HCT116 (cell line): ENCODE measurements around the gene PRDM2. TPM values are rescaled to one million over a fixed set of nuclear protein-coding genes. Genes with fewer than 3 reads are reported as not detected.

ENCODE experiments used
- ATAC-seq: fragments of 200-7000 bp; cut with Tn5 transposase; 2 replicates; pipeline ENCODE4 v1.9.1; 2020; ENCODE audit warnings: mild to moderate bottlenecking, moderate library complexity
- BruUV-seq: library from RNA; stranded (reverse); fragments of 400-500 nt; replicated peaks from 2 replicates; lab custom pipeline; 2021; lab: Mats Ljungman, UMichigan
- CTCF ChIA-PET: fragments of 300-600 bp; sonication (Branson Sonifier 250); formaldehyde crosslinking; loops from one replicate; lab custom pipeline; 2021; ENCODE audit warnings: antibody characterized with exemption; lab: Charles Lee
- POLR2A ChIA-PET: fragments of 300-600, 350-600 bp; sonication (Branson Sonifier 250); formaldehyde crosslinking; loops from one replicate; lab custom pipeline; 2021; ENCODE audit warnings: antibody characterized with exemption; lab: Charles Lee
- RAD21 ChIA-PET, 2 experiments: fragments of 300-600 bp; sonication (Branson Sonifier 250); formaldehyde crosslinking; loops; one replicate each; lab custom pipeline; 2023; ENCODE audit warnings: low total read pairs in 2 of 2; ENCODE audit not compliant: uncharacterized antibody in 2 of 2, unreplicated experiment in 2 of 2, low non-redundant PET in 1 of 2; lab: Charles Lee
- DNase-seq: peaks from one replicate; pipeline ENCODE4 v3.0.0-alpha.2; 2010; ENCODE audit warnings: low read depth, low spot score
- H2AFZ ChIP-seq: fragments of 200-600 bp; shearing (Covaris generic), sonication (generic); 2 replicates; pipeline ENCODE4 v1.6.1; 2017; ENCODE audit warnings: low read depth, mixed run types, mixed read lengths, antibody characterized with exemption, low read length; ENCODE audit not compliant: poor library complexity, severe bottlenecking
- H3K27ac ChIP-seq: 2 replicates; pipeline ENCODE4 v1.5.1; 2012; ENCODE audit warnings: low read depth, low read length
- H3K27me3 ChIP-seq: fragments of 200-600 bp; sonication (generic); 2 replicates; pipeline ENCODE4 v1.6.1; 2016; ENCODE audit warnings: mixed run types, low read length, mixed read lengths; ENCODE audit not compliant: insufficient read depth
- H3K36me3 ChIP-seq, 2 experiments: fragments of 200-500 bp in 1 of 2; fragments of 200-600 bp in 1 of 2; sonication (Bioruptor generic) in 1 of 2; sonication (generic) in 1 of 2; 2 replicates each; pipeline versions ENCODE4 v1.5.1 to v1.6.1; 2014 to 2016; ENCODE audit warnings: low read length in 2 of 2, inconsistent platforms in 1 of 2, mixed read lengths in 1 of 2, mixed run types in 1 of 2; ENCODE audit not compliant: insufficient read depth in 2 of 2, control insufficient read depth in 1 of 2
- H3K4me1 ChIP-seq, 2 experiments: fragments of 200-600 bp in 1 of 2; sonication (generic) in 1 of 2; 2 replicates each; pipeline versions ENCODE4 v1.5.1 to v1.6.1; 2012 to 2017; ENCODE audit warnings: low read length in 2 of 2, inconsistent platforms in 1 of 2, mild to moderate bottlenecking in 1 of 2, mixed read lengths in 1 of 2, mixed run types in 1 of 2, moderate library complexity in 1 of 2; ENCODE audit not compliant: insufficient read depth in 2 of 2, control insufficient read depth in 1 of 2
- H3K4me2 ChIP-seq: fragments of 200-600 bp; sonication (generic); 2 replicates; pipeline ENCODE4 v1.6.1; 2017; ENCODE audit warnings: mixed run types, low read length, mixed read lengths
- H3K4me3 ChIP-seq, 2 experiments: fragments of 200-600 bp in 1 of 2; sonication (generic) in 1 of 2; replicated peaks in 1 of 2; 2 replicates each; pipeline ENCODE4 v1.5.1; 2011 to 2016; ENCODE audit warnings: low read length in 2 of 2, control low read depth in 1 of 2, low read depth in 1 of 2, mild to moderate bottlenecking in 1 of 2, mixed read lengths in 1 of 2, mixed run types in 1 of 2
- H3K79me2 ChIP-seq: fragments of 200-600 bp; sonication (generic); 2 replicates; pipeline ENCODE4 v1.6.1; 2017; ENCODE audit warnings: mild to moderate bottlenecking, mixed run types, low read length, moderate library complexity, mixed read lengths; ENCODE audit not compliant: insufficient read depth
- H3K9ac ChIP-seq: fragments of 200-600 bp; sonication (generic); 2 replicates; pipeline ENCODE4 v1.6.1; 2016; ENCODE audit warnings: low read length, mixed read lengths
- H3K9me2 ChIP-seq: fragments of 200-600 bp; sonication (generic), shearing (Covaris generic); 2 replicates; pipeline ENCODE4 v1.6.1; 2017; ENCODE audit warnings: mixed run types, mild to moderate bottlenecking, moderate library complexity; ENCODE audit not compliant: insufficient read depth
- H3K9me3 ChIP-seq, 2 experiments: fragments of 200-500 bp in 1 of 2; fragments of 200-600 bp in 1 of 2; sonication (Bioruptor generic) in 1 of 2; sonication (generic) in 1 of 2; 2 replicates each; pipeline ENCODE4 v1.6.1; 2014 to 2017; ENCODE audit warnings: low read length in 2 of 2, mixed read lengths in 2 of 2, inconsistent platforms in 1 of 2, low read depth in 1 of 2, mild to moderate bottlenecking in 1 of 2, mixed run types in 1 of 2, moderate library complexity in 1 of 2; ENCODE audit not compliant: control insufficient read depth in 1 of 2, insufficient read depth in 1 of 2
- H4K20me1 ChIP-seq: fragments of 200-600 bp; sonication (generic), shearing (Covaris generic); 2 replicates; pipeline ENCODE4 v1.6.1; 2017; ENCODE audit warnings: mixed run types, mild to moderate bottlenecking, moderate library complexity; ENCODE audit not compliant: insufficient read depth
- CBX3 ChIP-seq: IDR thresholded peaks from 2 replicates; pipeline ENCODE4 v1.6.1; 2012; ENCODE audit warnings: low read depth
- CEBPB ChIP-seq: IDR thresholded peaks from 2 replicates; pipeline ENCODE4 v1.6.1; 2012; ENCODE audit warnings: low read depth
- CTCF ChIP-seq, 3 experiments: fragments of 200-600 bp in 1 of 3; sonication (generic) in 1 of 3; IDR thresholded peaks in 2 of 3; conservative IDR thresholded peaks in 1 of 3; 2 replicates each; pipeline ENCODE4 v1.5.1; 2012 to 2017; ENCODE audit warnings: low read depth in 2 of 3, low read length in 2 of 3, antibody characterized with exemption in 1 of 3, borderline replicate concordance in 1 of 3, control low read depth in 1 of 3, mild to moderate bottlenecking in 1 of 3, mixed read lengths in 1 of 3, mixed run types in 1 of 3, moderate library complexity in 1 of 3; ENCODE audit not compliant: insufficient read depth in 1 of 3
- EGR1 ChIP-seq: IDR thresholded peaks from 2 replicates; pipeline ENCODE4 v1.6.1; 2012; ENCODE audit warnings: low read depth
- ELF1 ChIP-seq: IDR thresholded peaks from 2 replicates; pipeline ENCODE4 v1.6.1; 2012; ENCODE audit warnings: low read depth, borderline replicate concordance
- EZH2phosphoT487 ChIP-seq: fragments of 200-600 bp; IDR thresholded peaks from 2 replicates; pipeline ENCODE4 v1.6.1; 2018; ENCODE audit warnings: antibody characterized with exemption, borderline replicate concordance
- FOSL1 ChIP-seq: IDR thresholded peaks from 2 replicates; pipeline ENCODE4 v1.6.1; 2012; ENCODE audit warnings: low read depth
- JUND ChIP-seq: IDR thresholded peaks from 2 replicates; pipeline ENCODE4 v1.6.1; 2012
- POLR2A ChIP-seq: IDR thresholded peaks from 2 replicates; pipeline ENCODE4 v1.7.0; 2011; ENCODE audit warnings: borderline replicate concordance; ENCODE audit not compliant: insufficient read depth, insufficient read length; ENCODE audit errors: extremely low read depth
- POLR2AphosphoS5 ChIP-seq: IDR thresholded peaks from 2 replicates; pipeline ENCODE4 v1.6.1; 2011; ENCODE audit warnings: mild to moderate bottlenecking, low read depth, low read length, moderate library complexity
- REST ChIP-seq: IDR thresholded peaks from 2 replicates; pipeline ENCODE4 v1.6.1; 2012; ENCODE audit warnings: low read depth
- SIN3A ChIP-seq: IDR thresholded peaks from 2 replicates; pipeline ENCODE4 v1.6.1; 2012; ENCODE audit warnings: low read depth
- SRF ChIP-seq: IDR thresholded peaks from 2 replicates; pipeline ENCODE4 v1.6.1; 2012; ENCODE audit warnings: low read depth
- TCF7L2 ChIP-seq: IDR thresholded peaks from 2 replicates; pipeline ENCODE4 v1.7.0; 2011; ENCODE audit warnings: borderline replicate concordance, inconsistent platforms; ENCODE audit not compliant: insufficient read depth, insufficient read length; ENCODE audit errors: extremely low read depth
- ZFX ChIP-seq: fragments of 450-650 bp; IDR thresholded peaks from 2 replicates; pipeline ENCODE4 v1.6.1; 2017
- ZNF274 ChIP-seq: fragments of 200-500 bp; sonication (Bioruptor generic); IDR thresholded peaks from 2 replicates; pipeline ENCODE4 v1.6.1; 2014; ENCODE audit warnings: mild to moderate bottlenecking, low read depth, low read length, inconsistent platforms
- intact Hi-C: fragments of 100-400 bp; cut with micrococcal nuclease; formaldehyde crosslinking; loops from 2 replicates; pipeline ENCODE4 v1.10.0; 2022
- total RNA-seq: library from RNA; stranded (reverse); gene quantifications from one replicate; pipeline ENCODE4 v1.2.1, GENCODE V29; 2021; ENCODE audit not compliant: unreplicated experiment

Gene PRDM2
- total RNA-seq, 1 experiment from 2014 or later, result 17.3 TPM

GRCh38 chr1:13769212-13769611 lies 69.2 kb downstream of the PRDM2 start (continued):
- TF ChIP-seq REST (no peak), FOSL1 (no peak), EGR1 (no peak), POLR2A (no peak), TCF7L2 (no peak), ELF1 (no peak), ZNF274 (no peak)

- TF ChIP-seq JUND (no peak), POLR2AphosphoS5 (no peak), CEBPB (no peak), FOSL1 (no peak), SIN3A (no peak), CBX3 (no peak), ZFX (no peak), SRF (no peak), ZNF274 (no peak), CTCF (IDR thresholded peaks at IDR 0.05 in 2 of 3, conservative IDR thresholded peaks at IDR 0.05 in 1 of 3; ENCODE audit: borderline replicate concordance in 1 of 3, insufficient read depth in 1 of 3, low read depth in 2 of 3, low read length in 2 of 3) (no peak), POLR2A (no peak), EZH2phosphoT487 (no peak), ELF1 (no peak)
- BruUV-seq, result no TSS peak
- Histone ChIP-seq H3K9me3 (no peaks in the 10 kb centered on the region), H3K9me2 (no peaks in the 10 kb centered on the region), H3K36me3 (0 out of 4 replicates have a peak, but pooled peaks cover 0 to 8% of the 10 kb centered on the region in 2 experiments), H3K79me2 (peaks cover 91% of the 10 kb centered on the region), H4K20me1 (peaks cover 10% of the 10 kb centered on the region; the same call in 1 of the 2 replicates), H3K4me1 (peaks cover 22 to 24% of the 10 kb centered on the region in 2 experiments), H2AFZ (no peak overlapping the region), H3K4me2 (no peak overlapping the region), H3K4me3 (no peak overlapping the region), H3K27ac (no peak overlapping the region), H3K9ac (no peak overlapping the region), H3K27me3 (no peaks in the 10 kb centered on the region)
- intact Hi-C loops, result no loop called here
- POLR2A ChIA-PET, result no interaction called here
- no peak for DNase-seq
- CTCF ChIA-PET, result no interaction called here
- RAD21 ChIA-PET, result no interaction called here
- ATAC-seq, result no peak
Observed at GRCh38 chr1:13769830-13770229, 69.8 kb downstream of the PRDM2 start.
